GM10248 (cell line): ENCODE measurements around the gene LBX2.
"Not testable (repeated sequence)": the region's sequence is repeated elsewhere in the genome, so short reads cannot be mapped to it uniquely, and the experiment has no call there.

Source experiments
- CTCF ChIA-PET: fragments of 300-600 bp; sonication (Branson Sonifier 250); formaldehyde crosslinking; extraction: SDS; loops from one replicate; lab custom pipeline; 2021; ENCODE audit warnings: antibody characterized with exemption; lab: Yijun Ruan, JAX
- POLR2A ChIA-PET: fragments of 350-650 bp; sonication (Branson Sonifier 250); formaldehyde crosslinking; extraction: SDS; loops from one replicate; lab custom pipeline; 2020; ENCODE audit warnings: antibody characterized with exemption; lab: Yijun Ruan, JAX
- DNase-seq: peaks from one replicate; pipeline ENCODE4 v3.0.0; 2012; ENCODE audit errors: extremely low spot score
- TF ChIP-seq, protein P1 (sequence below): IDR thresholded peaks from 2 replicates; pipeline ENCODE4 v1.5.1; 2012; ENCODE audit warnings: mild to moderate bottlenecking, low read depth; ENCODE audit errors: extremely low read depth, missing control alignments, control extremely low read depth

LBX2 gene

GRCh38 chr2:74461187-74462053, 38.0 kb downstream of the LBX2 start:
- ChIA-PET POLR2A (no interaction called here), CTCF (interaction anchor here (1.2 to 2.3 kb wide), 4 partner anchors 13 to 126 kb away, joined by 3 to 4 read pairs (median 4); no protein-coding TSS in a partner anchor)
- no peak for DNase-seq
- TF ChIP-seq, protein P1, sequence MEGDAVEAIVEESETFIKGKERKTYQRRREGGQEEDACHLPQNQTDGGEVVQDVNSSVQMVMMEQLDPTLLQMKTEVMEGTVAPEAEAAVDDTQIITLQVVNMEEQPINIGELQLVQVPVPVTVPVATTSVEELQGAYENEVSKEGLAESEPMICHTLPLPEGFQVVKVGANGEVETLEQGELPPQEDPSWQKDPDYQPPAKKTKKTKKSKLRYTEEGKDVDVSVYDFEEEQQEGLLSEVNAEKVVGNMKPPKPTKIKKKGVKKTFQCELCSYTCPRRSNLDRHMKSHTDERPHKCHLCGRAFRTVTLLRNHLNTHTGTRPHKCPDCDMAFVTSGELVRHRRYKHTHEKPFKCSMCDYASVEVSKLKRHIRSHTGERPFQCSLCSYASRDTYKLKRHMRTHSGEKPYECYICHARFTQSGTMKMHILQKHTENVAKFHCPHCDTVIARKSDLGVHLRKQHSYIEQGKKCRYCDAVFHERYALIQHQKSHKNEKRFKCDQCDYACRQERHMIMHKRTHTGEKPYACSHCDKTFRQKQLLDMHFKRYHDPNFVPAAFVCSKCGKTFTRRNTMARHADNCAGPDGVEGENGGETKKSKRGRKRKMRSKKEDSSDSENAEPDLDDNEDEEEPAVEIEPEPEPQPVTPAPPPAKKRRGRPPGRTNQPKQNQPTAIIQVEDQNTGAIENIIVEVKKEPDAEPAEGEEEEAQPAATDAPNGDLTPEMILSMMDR = peak; percentile 17

DNA sequence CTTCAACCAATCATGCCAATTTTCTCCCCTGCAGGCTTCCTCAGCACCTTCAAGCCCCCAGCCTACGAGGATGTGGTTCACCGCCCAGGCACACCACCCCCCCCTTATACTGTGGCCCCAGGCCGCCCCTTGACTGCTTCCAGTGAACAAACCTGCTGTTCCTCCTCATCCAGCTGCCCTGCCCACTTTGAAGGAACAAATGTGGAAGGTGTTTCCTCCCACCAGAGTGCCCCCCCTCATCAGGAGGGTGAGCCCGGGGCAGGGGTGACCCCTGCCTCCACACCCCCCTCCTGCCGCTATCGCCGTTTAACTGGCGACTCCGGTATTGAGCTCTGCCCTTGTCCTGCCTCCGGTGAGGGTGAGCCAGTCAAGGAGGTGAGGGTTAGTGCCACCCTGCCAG, 39.2 kb downstream of the LBX2 start:
- DNase-seq, POLR2A ChIA-PET: not testable (repeated sequence)
- CTCF ChIA-PET = interaction anchor here (0.7 to 4.4 kb wide), 3 partner anchors 15 to 23 kb away, joined by 3 to 29 read pairs (median 5); partner anchors contain the start of genes CCDC142 and TTC31

DNA sequence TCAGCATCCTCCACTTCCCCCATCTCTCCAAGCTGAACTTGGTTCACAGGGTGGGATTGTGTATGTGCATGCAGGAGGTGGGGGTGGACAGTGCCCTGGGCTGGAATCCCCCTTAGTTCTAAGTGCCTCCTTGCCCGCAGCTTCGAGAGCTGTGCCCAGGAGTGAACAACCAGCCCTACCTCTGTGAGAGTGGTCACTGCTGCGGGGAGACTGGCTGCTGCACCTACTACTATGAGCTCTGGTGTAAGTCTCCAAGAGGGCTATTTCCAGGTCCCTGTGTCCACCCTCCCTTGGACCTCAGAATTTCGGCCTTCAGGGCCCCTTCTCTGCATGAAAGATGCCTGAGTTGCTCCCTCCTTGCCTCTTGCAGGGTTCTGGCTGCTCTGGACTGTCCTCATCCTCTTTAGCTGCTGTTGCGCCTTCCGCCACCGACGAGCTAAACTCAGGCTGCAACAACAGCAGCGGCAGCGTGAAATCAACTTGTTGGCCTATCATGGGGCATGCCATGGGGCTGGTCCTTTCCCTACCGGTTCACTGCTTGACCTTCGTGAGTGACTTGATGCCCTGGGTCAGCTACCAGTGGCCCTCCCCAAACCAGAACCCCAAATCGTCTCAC, 39.8 kb downstream of the LBX2 start:
- DNase-seq, POLR2A ChIA-PET: not testable (repeated sequence)
- CTCF ChIA-PET = interaction anchor here (0.8 to 4.5 kb wide), 5 partner anchors 7 to 128 kb away, joined by 3 to 29 read pairs (median 5); partner anchors contain the start of genes CCDC142, MRPL53 and TTC31

- TF ChIP-seq, protein P1 = no peak
- CTCF ChIA-PET = interaction anchor here (0.9 to 4.5 kb wide), 5 partner anchors 8 to 129 kb away, joined by 3 to 29 read pairs (median 5); partner anchors contain the start of genes AUP1, CCDC142, HTRA2 and MRPL53
- DNase-seq = no peak
- POLR2A ChIA-PET = interaction anchor here (1.0 to 1.7 kb wide), 8 partner anchors 8 to 72 kb away, joined by 3 to 8 read pairs (median 6); partner anchors contain the start of genes AUP1, HTRA2 and MRPL53
Observed at GRCh38 chr2:74458938-74459363, 40.5 kb downstream of the LBX2 start.

- TF ChIP-seq, protein P1 = no peak
- CTCF ChIA-PET = interaction anchor here (0.9 to 4.5 kb wide), 7 partner anchors 9 to 129 kb away, joined by 3 to 29 read pairs (median 4); partner anchors contain the start of genes AUP1, CCDC142, HTRA2 and MRPL53
- DNase-seq = peak; percentile 95
- POLR2A ChIA-PET = interaction anchor here (1.0 to 1.7 kb wide), 10 partner anchors 9 to 72 kb away, joined by 3 to 8 read pairs (median 4); partner anchors contain the start of genes AUP1, HTRA2 and MRPL53
Observed at GRCh38 chr2:74458132-74458937, 41.1 kb downstream of the LBX2 start, which contains the start of gene WBP1. WBP1 (plus strand) TSS chr2:74458438; CDS start chr2:74458603, 165 bp downstream.

GRCh38 chr2:74457549-74458131, 41.8 kb downstream of the LBX2 start:
- TF ChIP-seq, protein P1 = no peak
- ChIA-PET POLR2A (interaction anchor here (0.6 to 1.7 kb wide), 10 partner anchors 9 to 73 kb away, joined by 3 to 8 read pairs (median 6); partner anchors contain the start of genes AUP1, HTRA2 and MRPL53), CTCF (interaction anchor here (1.0 to 4.5 kb wide), 7 partner anchors 16 to 130 kb away, joined by 3 to 29 read pairs (median 4); partner anchors contain the start of genes AUP1, CCDC142, HTRA2 and MRPL53)
- DNase-seq = peak; percentile 80
